ENCODE results near the gene RAB1A. TPM values are rescaled to one million over a fixed set of nuclear protein-coding genes. Genes with fewer than 3 reads are reported as not detected.

RAB1A gene
- total RNA-seq, 4 donors from 2014 or later, result 67.7 to 89.4 (median 79.5) TPM

DNA sequence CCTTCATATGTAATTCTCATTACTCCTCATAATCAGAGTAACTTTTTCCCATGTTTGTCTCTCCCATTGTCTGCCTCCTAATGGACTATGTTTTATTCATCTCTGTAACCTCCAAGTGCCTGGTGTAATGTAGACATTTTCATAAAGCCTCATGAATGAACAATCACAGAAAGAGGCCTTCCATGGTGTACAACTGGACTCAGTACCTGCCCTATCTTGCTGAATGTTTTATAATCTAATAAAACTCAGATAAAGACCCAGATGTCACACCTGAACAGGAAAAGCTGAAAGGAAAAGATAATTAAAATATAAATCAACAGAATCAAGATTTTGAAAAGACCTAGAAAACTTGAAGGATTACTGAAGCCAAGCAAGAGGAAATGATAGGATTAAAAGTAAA is 36.7 kb downstream of the RAB1A start:
- Histone ChIP-seq H3K27ac (no peak overlapping the region), H3K36me3 (peaks cover 0 to 94% of the 10 kb centered on the region in 2 donors), H3K9me3 (no peaks in the 10 kb centered on the region), H3K4me1 (peaks cover 0 to 21% (median 0%) of the 10 kb centered on the region in 3 donors), H3K27me3 (no peaks in the 10 kb centered on the region), H3K4me3 (no peak overlapping the region)
- no peak for TF ChIP-seq POLR2A (IDR thresholded peaks at IDR 0.05)
- no peak for TF ChIP-seq POLR2AphosphoS5 (IDR thresholded peaks at IDR 0.05)
- TF ChIP-seq EP300 (IDR thresholded peaks at IDR 0.05), result no peak
- TF ChIP-seq, protein P1, sequence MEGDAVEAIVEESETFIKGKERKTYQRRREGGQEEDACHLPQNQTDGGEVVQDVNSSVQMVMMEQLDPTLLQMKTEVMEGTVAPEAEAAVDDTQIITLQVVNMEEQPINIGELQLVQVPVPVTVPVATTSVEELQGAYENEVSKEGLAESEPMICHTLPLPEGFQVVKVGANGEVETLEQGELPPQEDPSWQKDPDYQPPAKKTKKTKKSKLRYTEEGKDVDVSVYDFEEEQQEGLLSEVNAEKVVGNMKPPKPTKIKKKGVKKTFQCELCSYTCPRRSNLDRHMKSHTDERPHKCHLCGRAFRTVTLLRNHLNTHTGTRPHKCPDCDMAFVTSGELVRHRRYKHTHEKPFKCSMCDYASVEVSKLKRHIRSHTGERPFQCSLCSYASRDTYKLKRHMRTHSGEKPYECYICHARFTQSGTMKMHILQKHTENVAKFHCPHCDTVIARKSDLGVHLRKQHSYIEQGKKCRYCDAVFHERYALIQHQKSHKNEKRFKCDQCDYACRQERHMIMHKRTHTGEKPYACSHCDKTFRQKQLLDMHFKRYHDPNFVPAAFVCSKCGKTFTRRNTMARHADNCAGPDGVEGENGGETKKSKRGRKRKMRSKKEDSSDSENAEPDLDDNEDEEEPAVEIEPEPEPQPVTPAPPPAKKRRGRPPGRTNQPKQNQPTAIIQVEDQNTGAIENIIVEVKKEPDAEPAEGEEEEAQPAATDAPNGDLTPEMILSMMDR (IDR thresholded peaks at IDR 0.05), result no peak
- ATAC-seq, result no peak

DNA sequence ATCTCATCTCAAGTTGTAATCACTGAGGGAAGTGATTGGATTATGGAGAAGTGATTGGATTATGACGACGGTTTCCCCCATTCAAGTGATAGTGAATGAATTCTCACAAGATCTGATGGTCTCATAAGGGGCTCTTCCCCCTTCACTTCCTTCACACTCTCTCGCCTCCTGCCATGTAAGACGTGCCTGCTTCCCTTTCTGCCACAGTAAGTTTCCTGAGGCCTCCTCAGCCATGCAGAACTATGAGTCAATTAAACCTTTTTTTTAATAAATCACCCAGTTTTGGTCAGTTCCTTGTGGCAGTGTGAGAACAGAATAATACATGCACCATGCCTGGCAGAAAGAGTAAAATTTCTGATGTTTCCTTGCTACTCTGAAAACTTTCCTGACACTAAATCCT is 37.1 kb downstream of the RAB1A start:
- H3K27me3 ChIP-seq, result no peaks in the 10 kb centered on the region
- H3K36me3 ChIP-seq, result peaks cover 0 to 95% of the 10 kb centered on the region in 2 donors
- no peak overlapping the region for H3K27ac ChIP-seq
- no peaks in the 10 kb centered on the region for H3K9me3 ChIP-seq
- H3K4me3 ChIP-seq, result no peak overlapping the region
- no peak for TF ChIP-seq EP300 (IDR thresholded peaks at IDR 0.05)
- TF ChIP-seq, protein P1 (IDR thresholded peaks at IDR 0.05), result no peak
- TF ChIP-seq POLR2A (IDR thresholded peaks at IDR 0.05), result no peak
- TF ChIP-seq POLR2AphosphoS5 (IDR thresholded peaks at IDR 0.05), result no peak
- H3K4me1 ChIP-seq, result peaks cover 0 to 25% (median 0%) of the 10 kb centered on the region in 3 donors
- 92 to 93% methylated on average over 4 of the region's 4 CpGs for WGBS, 2 donors (ENCODE audit: low coverage in 1 of 2)
- no peak for ATAC-seq

DNA sequence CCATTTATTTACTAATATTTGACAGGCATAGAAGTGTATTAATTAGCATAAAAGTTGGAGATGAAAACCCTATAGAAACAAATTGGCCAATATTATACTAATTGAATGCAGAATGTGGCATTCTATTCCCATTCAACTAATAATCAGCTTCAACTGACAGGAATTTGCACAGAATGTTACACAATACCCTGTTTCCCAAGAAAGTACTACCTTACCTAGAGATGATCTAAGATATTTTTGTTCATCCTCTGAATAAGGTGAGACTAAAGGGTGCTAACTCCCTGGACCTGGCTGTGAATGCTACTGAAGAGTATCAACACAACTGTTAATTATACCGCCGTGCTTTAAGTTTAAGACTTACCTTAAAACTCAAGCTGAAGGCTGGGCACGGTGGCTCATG is 44.8 kb downstream of the RAB1A start:
- ATAC-seq, result no peak
- 80 to 100% methylated on average over 2 to 3 of the region's 3 CpGs for WGBS, 2 donors (ENCODE audit: low coverage in 1 of 2)
- H3K36me3 ChIP-seq, result peaks cover 9 to 91% of the 10 kb centered on the region in 2 donors

DNA sequence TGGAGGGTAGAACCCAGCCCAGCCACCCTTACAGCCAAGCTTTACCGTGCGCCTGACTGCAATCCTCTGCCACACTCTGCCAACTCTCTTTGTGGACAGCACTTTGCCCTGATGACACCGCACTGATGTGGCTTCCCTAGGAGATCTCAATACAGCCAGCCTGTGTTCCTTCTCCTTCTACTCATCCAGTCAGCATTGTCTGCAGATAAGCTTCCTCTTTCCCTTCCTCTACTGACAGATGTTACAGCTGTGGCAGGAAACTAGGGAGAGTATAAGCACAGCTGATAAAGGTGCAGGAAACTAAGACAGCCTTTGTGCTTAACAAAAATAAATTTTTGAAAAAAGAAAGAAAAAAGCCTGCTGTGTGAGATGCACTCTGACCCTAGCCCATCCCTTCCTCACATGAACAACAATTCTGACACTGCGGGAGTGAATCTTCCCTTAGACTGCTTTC is 48.6 kb downstream of the RAB1A start:
- Histone ChIP-seq H3K27ac (no peak overlapping the region), H3K9me3 (no peaks in the 10 kb centered on the region), H3K36me3 (peaks cover 9 to 94% of the 10 kb centered on the region in 2 donors), H3K4me1 (peaks cover 0 to 31% (median 5%) of the 10 kb centered on the region in 3 donors), H3K4me3 (no peak overlapping the region), H3K27me3 (no peaks in the 10 kb centered on the region)
- whole genome bisulfite sequencing, 2 donors (ENCODE audit: low coverage in 1 of 2), result 87 to 89% methylated on average over 4 of the region's 4 CpGs
- TF ChIP-seq POLR2A (IDR thresholded peaks at IDR 0.05) (no peak), EP300 (IDR thresholded peaks at IDR 0.05) (no peak)
- TF ChIP-seq, protein P1 (IDR thresholded peaks at IDR 0.05), result no peak
- peak; percentile 65 for ATAC-seq

More for the DNA sequence above, 44.8 kb downstream of the RAB1A start:
- no peaks in the 10 kb centered on the region for H3K9me3 ChIP-seq
- peaks cover 0 to 40% (median 5%) of the 10 kb centered on the region in 3 donors for H3K4me1 ChIP-seq
- no peaks in the 10 kb centered on the region for H3K27me3 ChIP-seq
- TF ChIP-seq POLR2A (IDR thresholded peaks at IDR 0.05) (no peak), POLR2AphosphoS5 (IDR thresholded peaks at IDR 0.05) (no peak), EP300 (IDR thresholded peaks at IDR 0.05) (no peak)
- TF ChIP-seq, protein P1 (IDR thresholded peaks at IDR 0.05), result no peak
- no peak overlapping the region for H3K4me3 ChIP-seq
- no peak overlapping the region for H3K27ac ChIP-seq

DNA sequence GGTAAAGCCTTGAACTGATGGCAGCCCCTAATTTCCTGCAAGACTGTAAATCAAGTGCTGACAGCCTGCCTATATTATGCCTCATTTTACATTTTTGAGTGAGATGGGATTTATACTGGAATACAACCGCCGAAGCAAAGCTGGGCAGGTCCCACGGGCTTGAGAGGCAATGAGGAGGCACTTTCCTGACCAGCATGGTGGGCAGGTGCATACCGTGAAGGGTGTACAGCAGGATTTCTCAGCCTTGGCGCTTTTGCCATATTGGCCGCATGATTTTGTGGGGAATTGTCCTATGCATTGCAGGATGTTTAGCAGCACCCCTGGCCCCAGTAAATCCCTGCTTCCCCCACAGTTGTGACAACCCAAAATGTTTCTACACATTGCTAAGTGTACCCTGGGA is 50.9 kb downstream of the RAB1A start:
- 90% methylated on average over 2 of the region's 6 CpGs; no CpG with 5 or more reads in 1 of the 2 donors for whole genome bisulfite sequencing, 2 donors (ENCODE audit: low coverage in 1 of 2)
- peaks cover 9 to 84% of the 10 kb centered on the region in 2 donors for H3K36me3 ChIP-seq
- TF ChIP-seq POLR2A (IDR thresholded peaks at IDR 0.05) (no peak), EP300 (IDR thresholded peaks at IDR 0.05) (no peak), POLR2AphosphoS5 (IDR thresholded peaks at IDR 0.05) (no peak)
- TF ChIP-seq, protein P1 (IDR thresholded peaks at IDR 0.05), result no peak

More for the DNA sequence above, 50.9 kb downstream of the RAB1A start:
- Histone ChIP-seq H3K4me3 (no peak overlapping the region), H3K4me1 (peaks cover 6 to 50% (median 20%) of the 10 kb centered on the region in 3 donors), H3K27ac (no peak overlapping the region), H3K9me3 (no peaks in the 10 kb centered on the region), H3K27me3 (no peaks in the 10 kb centered on the region)
- no peak for ATAC-seq

All from gastroesophageal sphincter (tissue), 4 donors.